ENCODE results near the gene TIGD1. TPM values are rescaled to one million over a fixed set of nuclear protein-coding genes. Genes with fewer than 3 reads are reported as not detected.

TIGD1 gene
- total RNA-seq, 2 experiments from 2014 or later = 18.5 to 27.8 TPM

DNA sequence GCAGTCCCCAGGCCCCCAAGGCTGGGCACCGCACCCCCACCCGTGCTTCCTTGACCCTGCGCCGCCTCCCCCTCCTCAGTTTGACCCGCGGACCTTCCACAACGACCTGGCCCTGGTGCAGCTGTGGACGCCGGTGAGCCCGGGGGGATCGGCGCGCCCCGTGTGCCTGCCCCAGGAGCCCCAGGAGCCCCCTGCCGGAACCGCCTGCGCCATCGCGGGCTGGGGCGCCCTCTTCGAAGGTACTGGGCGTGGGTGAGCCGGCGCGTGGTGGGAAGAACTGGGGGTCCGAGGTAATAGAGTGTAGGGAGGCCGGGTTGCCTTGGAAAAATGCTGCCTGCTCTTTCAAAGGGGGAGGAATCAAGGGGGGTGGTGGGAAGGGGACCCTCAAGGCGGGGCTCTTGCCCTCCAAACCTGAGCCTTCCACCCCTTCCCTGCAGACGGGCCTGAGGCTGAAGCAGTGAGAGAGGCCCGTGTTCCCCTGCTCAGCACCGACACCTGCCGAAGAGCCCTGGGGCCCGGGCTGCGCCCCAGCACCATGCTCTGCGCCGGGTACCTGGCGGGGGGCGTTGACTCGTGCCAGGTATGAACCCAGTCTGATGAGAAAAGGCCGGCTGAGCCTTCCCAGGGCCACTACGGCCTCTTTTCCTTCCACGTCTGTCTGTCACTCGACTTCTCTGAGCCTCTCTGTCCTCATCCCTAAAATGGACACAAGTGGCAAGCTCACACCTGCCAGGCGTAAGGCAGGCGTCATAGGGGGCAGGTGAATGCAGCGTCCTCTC is 27.5 kb downstream of the TIGD1 start:
- no peaks in the 10 kb centered on the region for H3K36me3 ChIP-seq (ENCODE audit: insufficient read depth, low read length)
- H3K9me2 ChIP-seq (ENCODE audit: insufficient read depth, low read length) = no peaks in the 10 kb centered on the region
- H2AFZ ChIP-seq (ENCODE audit: low read length) = no peak overlapping the region
- ChIA-PET POLR2A (no interaction called here), CTCF (ENCODE audit: unreplicated experiment) (interaction anchor here (0.6 kb wide), 2 partner anchors 82 to 440 kb away, joined by 3 read pairs; no protein-coding TSS in a partner anchor)
- intact Hi-C loops (cut with micrococcal nuclease; ENCODE audit: unreplicated experiment) = loop anchor here (1.0 to 10.0 kb wide), 3 partner anchors 79 to 196 kb away; no protein-coding TSS in a partner anchor
- no peaks in the 10 kb centered on the region for H3K9me3 ChIP-seq (ENCODE audit: low read length)
- no peak for DNase-seq (ENCODE audit: low spot score)
- no peak overlapping the region for H3K27ac ChIP-seq (ENCODE audit: low read depth, low read length, poor library complexity, severe bottlenecking)
- no peak overlapping the region for H3K4me3 ChIP-seq (ENCODE audit: low read depth, low read length, poor library complexity, severe bottlenecking)
- H3K79me2 ChIP-seq (ENCODE audit: insufficient read depth, low read depth, low read length) = no peaks in the 10 kb centered on the region
- H4K20me1 ChIP-seq (ENCODE audit: insufficient read depth, low read length) = no peaks in the 10 kb centered on the region
- H3K4me2 ChIP-seq (ENCODE audit: low read length) = no peak overlapping the region
- TF ChIP-seq, protein P1, sequence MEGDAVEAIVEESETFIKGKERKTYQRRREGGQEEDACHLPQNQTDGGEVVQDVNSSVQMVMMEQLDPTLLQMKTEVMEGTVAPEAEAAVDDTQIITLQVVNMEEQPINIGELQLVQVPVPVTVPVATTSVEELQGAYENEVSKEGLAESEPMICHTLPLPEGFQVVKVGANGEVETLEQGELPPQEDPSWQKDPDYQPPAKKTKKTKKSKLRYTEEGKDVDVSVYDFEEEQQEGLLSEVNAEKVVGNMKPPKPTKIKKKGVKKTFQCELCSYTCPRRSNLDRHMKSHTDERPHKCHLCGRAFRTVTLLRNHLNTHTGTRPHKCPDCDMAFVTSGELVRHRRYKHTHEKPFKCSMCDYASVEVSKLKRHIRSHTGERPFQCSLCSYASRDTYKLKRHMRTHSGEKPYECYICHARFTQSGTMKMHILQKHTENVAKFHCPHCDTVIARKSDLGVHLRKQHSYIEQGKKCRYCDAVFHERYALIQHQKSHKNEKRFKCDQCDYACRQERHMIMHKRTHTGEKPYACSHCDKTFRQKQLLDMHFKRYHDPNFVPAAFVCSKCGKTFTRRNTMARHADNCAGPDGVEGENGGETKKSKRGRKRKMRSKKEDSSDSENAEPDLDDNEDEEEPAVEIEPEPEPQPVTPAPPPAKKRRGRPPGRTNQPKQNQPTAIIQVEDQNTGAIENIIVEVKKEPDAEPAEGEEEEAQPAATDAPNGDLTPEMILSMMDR (conservative IDR thresholded peaks at IDR 0.05; ENCODE audit: low read length) = no peak
- TF ChIP-seq EZH2phosphoT487 (IDR thresholded peaks at IDR 0.05; ENCODE audit: borderline replicate concordance, low read depth, low read length) = no peak
- BruUV-seq (replicated peaks) = no TSS peak
- no peaks in the 10 kb centered on the region for H3K4me1 ChIP-seq (ENCODE audit: insufficient read depth, low read length, poor library complexity, severe bottlenecking)

- ChIA-PET CTCF (ENCODE audit: unreplicated experiment) (interaction anchor here (0.6 kb wide), 1 partner anchor 440 kb away, joined by 3 read pairs; no protein-coding TSS in a partner anchor), POLR2A (interaction anchor here (0.6 kb wide), 1 partner anchor 1205 kb away, joined by 4 read pairs; no protein-coding TSS in a partner anchor)
- H3K4me1 ChIP-seq (ENCODE audit: insufficient read depth, low read length, poor library complexity, severe bottlenecking) = no peaks in the 10 kb centered on the region
- no peaks in the 10 kb centered on the region for H3K36me3 ChIP-seq (ENCODE audit: insufficient read depth, low read length)
- H3K79me2 ChIP-seq (ENCODE audit: insufficient read depth, low read depth, low read length) = no peaks in the 10 kb centered on the region
- peak; percentile 50 for DNase-seq (ENCODE audit: low spot score)
- H3K4me3 ChIP-seq (ENCODE audit: low read depth, low read length, poor library complexity, severe bottlenecking) = no peak overlapping the region
- H2AFZ ChIP-seq (ENCODE audit: low read length) = no peak overlapping the region
- no peaks in the 10 kb centered on the region for H4K20me1 ChIP-seq (ENCODE audit: insufficient read depth, low read length)
- H3K27ac ChIP-seq (ENCODE audit: low read depth, low read length, poor library complexity, severe bottlenecking) = no peak overlapping the region
- H3K4me2 ChIP-seq (ENCODE audit: low read length) = no peak overlapping the region
- intact Hi-C loops (cut with micrococcal nuclease; ENCODE audit: unreplicated experiment) = loop anchor here (1.0 to 10.0 kb wide), 3 partner anchors 78 to 195 kb away; no protein-coding TSS in a partner anchor
- BruUV-seq (replicated peaks) = no TSS peak
- no peaks in the 10 kb centered on the region for H3K9me2 ChIP-seq (ENCODE audit: insufficient read depth, low read length)
- no peaks in the 10 kb centered on the region for H3K9me3 ChIP-seq (ENCODE audit: low read length)
- no peak for TF ChIP-seq EZH2phosphoT487 (IDR thresholded peaks at IDR 0.05; ENCODE audit: borderline replicate concordance, low read depth, low read length)
- TF ChIP-seq, protein P1 (conservative IDR thresholded peaks at IDR 0.05; ENCODE audit: low read length) = peak; percentile 80
These were observed 28.3 kb downstream of the TIGD1 start for GRCh38 chr2:232521959-232522622.
